Naive thymus-derived CD8-positive, alpha-beta T cell (primary cell): ENCODE data around the gene TEX53. TPM values are rescaled to one million over a fixed set of nuclear protein-coding genes. Genes with fewer than 3 reads are reported as not detected.

Experiments used
- ATAC-seq, 2 donors: fragments of 150-1000 bp; cut with Tn5 transposase in 1 of 2; sonication (Bioruptor Pico), chemical (Tn5 transposase) in 1 of 2; 1 replicate in 1 of 2; 2 replicates in 1 of 2; pipeline ENCODE4 v1.10.0; 2021; ENCODE audit warnings: mild to moderate bottlenecking in 2 of 2, moderate library complexity in 2 of 2
- POLR2A ChIA-PET: fragments of 350-600 bp; sonication (Branson Sonifier 250); formaldehyde crosslinking; loops from one replicate; lab custom pipeline; 2021; ENCODE audit warnings: antibody characterized with exemption; lab: Charles Lee
- DNase-seq, 10 donors: peaks; one replicate each; pipeline versions ENCODE4 v3.0.0 to v3.0.0-alpha.2; 2020 to 2022
- H3K27ac Mint-ChIP-seq, 10 donors: one replicate each; pipeline ENCODE4 v1.8.0; 2020 to 2022; ENCODE audit warnings: mild to moderate bottlenecking in 10 of 10, mixed read lengths in 10 of 10, moderate library complexity in 4 of 10, inconsistent platforms in 1 of 10
- H3K27me3 Mint-ChIP-seq, 5 donors: one replicate each; pipeline ENCODE4 v1.8.0; 2021 to 2022; ENCODE audit warnings: mixed read lengths in 5 of 5
- H3K36me3 Mint-ChIP-seq, 3 donors: one replicate each; pipeline ENCODE4 v1.8.0; 2020 to 2022; ENCODE audit warnings: mixed read lengths in 3 of 3, mild to moderate bottlenecking in 2 of 3, inconsistent platforms in 1 of 3
- H3K4me1 Mint-ChIP-seq, 4 donors: one replicate each; pipeline ENCODE4 v1.8.0; 2021 to 2022; ENCODE audit warnings: mixed read lengths in 4 of 4
- H3K4me3 Mint-ChIP-seq, 10 donors: one replicate each; pipeline ENCODE4 v1.8.0; 2020 to 2022; ENCODE audit warnings: mild to moderate bottlenecking in 10 of 10, mixed read lengths in 10 of 10, moderate library complexity in 6 of 10, inconsistent platforms in 1 of 10
- H3K9me3 Mint-ChIP-seq, 9 donors: one replicate each; pipeline ENCODE4 v1.8.0; 2020 to 2022; ENCODE audit warnings: mixed read lengths in 9 of 9, mild to moderate bottlenecking in 3 of 9, inconsistent platforms in 1 of 9, moderate library complexity in 1 of 9
- polyA plus RNA-seq, 3 donors: library from polyadenylated mRNA; unstranded; fragments of 300-500 nt; fragmentation: Illumina TruSeq; gene quantifications; one replicate each; pipeline ENCODE4 v1.2.3, GENCODE V29; 2021
- total RNA-seq, 8 experiments: library from RNA in 2 of 8; stranded (reverse) in 2 of 8; gene quantifications; one replicate each; pipeline ENCODE4 v1.2.3 and lab custom pipeline; 2021 to 2026

Gene TEX53
- not detected for total RNA-seq
- polyA plus RNA-seq, result not detected
- 0 reads per million in 6 experiments for total RNA-seq (lab: John Stamatoyannopoulos, UW)

GRCh38 chr9:114657705-114658104 is at the start of gene TEX53:
Gene TEX53, minus strand, starts transcription at chr9:114657805. Its CDS starts 31 bp downstream, at chr9:114657774.
- Mint-ChIP-seq H3K27ac (peak within 1 kb of the TSS in 1 of 10 donors; percentile 11), H3K4me3 (no peak within 1 kb of the TSS), H3K36me3 (peaks cover 0 to 6% (median 0%) of the 10 kb centered on the region in 3 donors), H3K4me1 (peaks cover 10 to 18% (median 17%) of the 10 kb centered on the region in 4 donors), H3K9me3 (no peaks in the 10 kb centered on the region), H3K27me3 (peaks cover 0 to 9% (median 2%) of the 10 kb centered on the region in 5 donors)
- ATAC-seq, result no peak
- no peak for DNase-seq
- POLR2A ChIA-PET, result no interaction called here

- Mint-ChIP-seq H3K9me3 (no peaks in the 10 kb centered on the region), H3K4me3 (no peak overlapping the region), H3K27me3 (peaks cover 0 to 6% (median 4%) of the 10 kb centered on the region in 5 donors), H3K4me1 (peaks cover 0 to 5% (median 3%) of the 10 kb centered on the region in 4 donors), H3K27ac (no peak overlapping the region), H3K36me3 (no peaks in the 10 kb centered on the region)
- POLR2A ChIA-PET, result no interaction called here
- no peak for ATAC-seq
- DNase-seq, result no peak
Observed at GRCh38 chr9:114706711-114707110, 49.1 kb upstream of the TEX53 start.

- H3K36me3 Mint-ChIP-seq, result no peaks in the 10 kb centered on the region
- H3K4me3 Mint-ChIP-seq, result no peak overlapping the region
- ATAC-seq (no peak), DNase-seq (no peak)
- peaks cover 2 to 11% (median 4%) of the 10 kb centered on the region in 4 donors for H3K4me1 Mint-ChIP-seq
- H3K27me3 Mint-ChIP-seq, result no peaks in the 10 kb centered on the region
- no peak overlapping the region for H3K27ac Mint-ChIP-seq
- POLR2A ChIA-PET, result no interaction called here
- H3K9me3 Mint-ChIP-seq, result no peaks in the 10 kb centered on the region
Observed at GRCh38 chr9:114701988-114702387, 44.4 kb upstream of the TEX53 start.

- ATAC-seq (no peak), DNase-seq (no peak)
- H3K27me3 Mint-ChIP-seq, result no peaks in the 10 kb centered on the region
- no peaks in the 10 kb centered on the region for H3K9me3 Mint-ChIP-seq
- H3K4me1 Mint-ChIP-seq, result peaks cover 2 to 23% (median 4%) of the 10 kb centered on the region in 4 donors
- H3K4me3 Mint-ChIP-seq, result no peak overlapping the region
- POLR2A ChIA-PET, result no interaction called here
- H3K27ac Mint-ChIP-seq, result peak overlapping the region in 1 of 10 donors; percentile 0
- no peaks in the 10 kb centered on the region for H3K36me3 Mint-ChIP-seq
Observed at GRCh38 chr9:114697951-114698351, 40.3 kb upstream of the TEX53 start.

GRCh38 chr9:114696814-114697544 is 39.4 kb upstream of the TEX53 start:
- H3K4me1 Mint-ChIP-seq, result peaks cover 2 to 23% (median 4%) of the 10 kb centered on the region in 4 donors
- no peaks in the 10 kb centered on the region for H3K27me3 Mint-ChIP-seq

GRCh38 chr9:114695948-114696347 is 38.3 kb upstream of the TEX53 start:
- Mint-ChIP-seq H3K4me3 (no peak overlapping the region), H3K36me3 (no peaks in the 10 kb centered on the region), H3K27me3 (no peaks in the 10 kb centered on the region), H3K4me1 (peaks cover 5 to 33% (median 13%) of the 10 kb centered on the region in 4 donors), H3K9me3 (no peaks in the 10 kb centered on the region), H3K27ac (no peak overlapping the region)
- POLR2A ChIA-PET, result no interaction called here
- no peak for ATAC-seq
- DNase-seq, result no peak

More at GRCh38 chr9:114696814-114697544, 39.4 kb upstream of the TEX53 start:
- no peak for ATAC-seq
- peak overlapping the region in 1 of 10 donors; percentile 42 for H3K4me3 Mint-ChIP-seq
- H3K27ac Mint-ChIP-seq, result peak overlapping the region in 2 of 10 donors; percentile 33 to 82
- POLR2A ChIA-PET, result interaction anchor here (0.6 kb wide), 2 partner anchors 254 to 323 kb away, joined by 4 to 5 read pairs; no protein-coding TSS in a partner anchor
- no peaks in the 10 kb centered on the region for H3K9me3 Mint-ChIP-seq
- H3K36me3 Mint-ChIP-seq, result no peaks in the 10 kb centered on the region
- no peak for DNase-seq

GRCh38 chr9:114694719-114695269 is 37.2 kb upstream of the TEX53 start:
- POLR2A ChIA-PET, result no interaction called here
- H3K36me3 Mint-ChIP-seq, result no peaks in the 10 kb centered on the region
- peaks cover 7 to 42% (median 17%) of the 10 kb centered on the region in 4 donors for H3K4me1 Mint-ChIP-seq
- no peaks in the 10 kb centered on the region for H3K9me3 Mint-ChIP-seq
- peak overlapping the region in 2 of 10 donors; percentile 24 to 26 for H3K27ac Mint-ChIP-seq
- H3K27me3 Mint-ChIP-seq, result peaks cover 0 to 2% (median 0%) of the 10 kb centered on the region in 5 donors
- no peak overlapping the region for H3K4me3 Mint-ChIP-seq
- ATAC-seq (no peak), DNase-seq (no peak)

GRCh38 chr9:114694146-114694545 is 36.5 kb upstream of the TEX53 start:
- peaks cover 7 to 42% (median 17%) of the 10 kb centered on the region in 4 donors for H3K4me1 Mint-ChIP-seq
- H3K4me3 Mint-ChIP-seq, result no peak overlapping the region

GRCh38 chr9:114693248-114693855 is 35.7 kb upstream of the TEX53 start:
- DNase-seq, result no peak
- no peak for ATAC-seq
- peaks cover 0 to 3% (median 0%) of the 10 kb centered on the region in 5 donors for H3K27me3 Mint-ChIP-seq
- no peaks in the 10 kb centered on the region for H3K36me3 Mint-ChIP-seq
- no peak overlapping the region for H3K4me3 Mint-ChIP-seq
- no peaks in the 10 kb centered on the region for H3K9me3 Mint-ChIP-seq
- H3K27ac Mint-ChIP-seq, result peak overlapping the region in 1 of 10 donors; percentile 52
- peaks cover 7 to 42% (median 16%) of the 10 kb centered on the region in 4 donors for H3K4me1 Mint-ChIP-seq
- POLR2A ChIA-PET, result no interaction called here

More at GRCh38 chr9:114694146-114694545, 36.5 kb upstream of the TEX53 start:
- POLR2A ChIA-PET, result no interaction called here
- DNase-seq (no peak), ATAC-seq (no peak)
- Mint-ChIP-seq H3K27me3 (peaks cover 0 to 3% (median 0%) of the 10 kb centered on the region in 5 donors), H3K27ac (no peak overlapping the region), H3K36me3 (no peaks in the 10 kb centered on the region), H3K9me3 (no peaks in the 10 kb centered on the region)

GRCh38 chr9:114691956-114692295 is 34.3 kb upstream of the TEX53 start:
- POLR2A ChIA-PET, result no interaction called here
- Mint-ChIP-seq H3K4me3 (peak overlapping the region in 1 of 10 donors; percentile 9), H3K9me3 (no peaks in the 10 kb centered on the region), H3K4me1 (peaks cover 5 to 35% (median 13%) of the 10 kb centered on the region in 4 donors), H3K27me3 (peaks cover 0 to 3% (median 0%) of the 10 kb centered on the region in 5 donors), H3K27ac (peak overlapping the region in 2 of 10 donors; percentile 68 to 86), H3K36me3 (no peaks in the 10 kb centered on the region)
- ATAC-seq, result no peak
- no peak for DNase-seq

GRCh38 chr9:114691046-114691955 is 33.7 kb upstream of the TEX53 start:
- DNase-seq, result peak in 5 of 10 donors; percentile 2 to 29 (median 22)
- no peaks in the 10 kb centered on the region for H3K9me3 Mint-ChIP-seq
- POLR2A ChIA-PET, result no interaction called here
- H3K27me3 Mint-ChIP-seq, result peaks cover 0 to 3% (median 0%) of the 10 kb centered on the region in 5 donors
- H3K27ac Mint-ChIP-seq, result peak overlapping the region in 6 of 10 donors; percentile 43 to 86 (median 69)
- H3K36me3 Mint-ChIP-seq, result no peaks in the 10 kb centered on the region
- ATAC-seq, result peak; percentile 83 to 86
- H3K4me3 Mint-ChIP-seq, result peak overlapping the region in 5 of 10 donors; percentile 9 to 43 (median 34)
- peaks cover 5 to 33% (median 13%) of the 10 kb centered on the region in 4 donors for H3K4me1 Mint-ChIP-seq

GRCh38 chr9:114690308-114690707 is 32.7 kb upstream of the TEX53 start:
- Mint-ChIP-seq H3K36me3 (no peaks in the 10 kb centered on the region), H3K9me3 (no peaks in the 10 kb centered on the region), H3K27ac (peak overlapping the region in 2 of 10 donors; percentile 69 to 86), H3K4me1 (peaks cover 6 to 30% (median 16%) of the 10 kb centered on the region in 4 donors), H3K27me3 (peaks cover 0 to 3% (median 0%) of the 10 kb centered on the region in 5 donors), H3K4me3 (no peak overlapping the region)
- DNase-seq (no peak), ATAC-seq (no peak)
- POLR2A ChIA-PET, result no interaction called here
